HL-60 (cell line): ENCODE results near the gene LRFN4.

Source experiments
- DNase-seq, 2 experiments: peaks; one replicate each; pipeline ENCODE4 v3.0.0-alpha.2; 2010 to 2020; ENCODE audit warnings: low read depth in 1 of 2, low spot score in 1 of 2
- H3K27ac ChIP-seq: fragments of 250-450 bp; sonication (Bioruptor Pico); replicated peaks from 2 replicates; pipeline ENCODE4 v1.5.1; 2020; ENCODE audit warnings: mild to moderate bottlenecking, moderate library complexity
- H3K27me3 ChIP-seq: fragments of 250-450 bp; sonication (Bioruptor Pico); 2 replicates; pipeline ENCODE4 v1.5.1; 2021; ENCODE audit warnings: mild to moderate bottlenecking, moderate library complexity; ENCODE audit not compliant: insufficient read depth, poor library complexity, severe bottlenecking
- H3K4me3 ChIP-seq: replicated peaks from 2 replicates; pipeline ENCODE4 v1.5.1; 2011; ENCODE audit warnings: mild to moderate bottlenecking, control low read depth, low read length; ENCODE audit not compliant: insufficient read depth
- GABPA ChIP-seq: IDR thresholded peaks from 2 replicates; pipeline ENCODE4 v1.6.1; 2012; ENCODE audit warnings: low read depth
- POLR2AphosphoS5 ChIP-seq: IDR thresholded peaks from 2 replicates; pipeline ENCODE4 v1.6.1; 2012; ENCODE audit warnings: low read depth
- SPI1 ChIP-seq: IDR thresholded peaks from 2 replicates; pipeline ENCODE4 v1.6.1; 2012; ENCODE audit warnings: low read depth, mild to moderate bottlenecking, borderline replicate concordance
- TF ChIP-seq, protein P1 (sequence below): IDR thresholded peaks from one replicate; pipeline ENCODE4 v1.5.1; 2011; ENCODE audit warnings: low read length, control low read depth, inconsistent platforms; ENCODE audit not compliant: insufficient read depth
- TF ChIP-seq, protein P2 (sequence below): IDR thresholded peaks from 2 replicates; pipeline ENCODE4 v1.6.1; 2012; ENCODE audit warnings: low read depth; ENCODE audit not compliant: insufficient replicate concordance

LRFN4 gene

DNA sequence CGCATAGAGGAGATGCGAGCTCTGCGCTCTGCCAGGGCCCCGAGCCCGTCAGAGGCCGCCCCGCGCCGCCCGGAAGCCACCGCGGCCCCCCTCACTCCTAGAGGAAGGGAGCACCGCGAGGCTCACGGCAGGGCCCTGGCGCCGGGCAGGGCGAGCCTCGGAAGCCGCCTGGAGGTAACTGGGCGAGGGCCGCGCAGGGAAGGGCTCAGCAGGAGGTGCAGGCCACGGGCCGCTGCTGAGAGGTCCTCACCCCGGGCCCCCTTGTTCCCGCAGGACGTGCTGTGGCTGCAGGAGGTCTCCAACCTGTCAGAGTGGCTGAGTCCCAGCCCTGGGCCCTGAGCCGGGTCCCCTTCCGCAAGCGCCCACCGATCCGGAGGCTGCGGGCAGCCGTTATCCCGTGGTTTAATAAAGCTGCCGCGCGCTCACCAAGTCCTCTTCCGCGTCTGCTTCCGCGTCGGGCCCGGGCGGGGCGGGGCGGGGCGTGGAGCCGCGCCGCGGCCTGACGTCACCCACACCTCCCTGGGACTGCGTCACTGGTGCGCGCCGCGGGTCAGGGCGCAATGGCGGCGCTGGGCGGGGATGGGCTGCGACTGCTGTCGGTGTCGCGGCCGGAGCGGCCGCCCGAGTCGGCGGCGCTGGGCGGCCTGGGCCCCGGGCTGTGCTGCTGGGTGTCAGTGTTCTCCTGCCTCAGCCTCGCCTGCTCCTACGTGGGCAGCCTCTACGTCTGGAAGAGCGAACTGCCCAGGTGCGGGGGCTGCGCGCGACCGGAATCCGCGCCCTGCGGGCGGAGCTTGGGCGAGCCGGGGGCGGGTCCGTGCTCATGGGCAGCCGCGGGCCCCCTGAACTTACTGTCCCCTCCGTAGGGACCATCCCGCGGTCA lies 13.7 kb upstream of the LRFN4 start, which contains the start of gene RCE1:
Gene RCE1, plus strand, starts transcription at position 546 of the 880 bp plus-strand sequence. Its CDS starts 15 bp downstream, at position 561.
- Histone ChIP-seq H3K27me3 (no peaks in the 10 kb centered on the region), H3K4me3 (peak within 1 kb of the TSS; percentile 86), H3K27ac (peak within 1 kb of the TSS; percentile 99)
- peak; percentile 84 to 89 for DNase-seq
- TF ChIP-seq, protein P1, sequence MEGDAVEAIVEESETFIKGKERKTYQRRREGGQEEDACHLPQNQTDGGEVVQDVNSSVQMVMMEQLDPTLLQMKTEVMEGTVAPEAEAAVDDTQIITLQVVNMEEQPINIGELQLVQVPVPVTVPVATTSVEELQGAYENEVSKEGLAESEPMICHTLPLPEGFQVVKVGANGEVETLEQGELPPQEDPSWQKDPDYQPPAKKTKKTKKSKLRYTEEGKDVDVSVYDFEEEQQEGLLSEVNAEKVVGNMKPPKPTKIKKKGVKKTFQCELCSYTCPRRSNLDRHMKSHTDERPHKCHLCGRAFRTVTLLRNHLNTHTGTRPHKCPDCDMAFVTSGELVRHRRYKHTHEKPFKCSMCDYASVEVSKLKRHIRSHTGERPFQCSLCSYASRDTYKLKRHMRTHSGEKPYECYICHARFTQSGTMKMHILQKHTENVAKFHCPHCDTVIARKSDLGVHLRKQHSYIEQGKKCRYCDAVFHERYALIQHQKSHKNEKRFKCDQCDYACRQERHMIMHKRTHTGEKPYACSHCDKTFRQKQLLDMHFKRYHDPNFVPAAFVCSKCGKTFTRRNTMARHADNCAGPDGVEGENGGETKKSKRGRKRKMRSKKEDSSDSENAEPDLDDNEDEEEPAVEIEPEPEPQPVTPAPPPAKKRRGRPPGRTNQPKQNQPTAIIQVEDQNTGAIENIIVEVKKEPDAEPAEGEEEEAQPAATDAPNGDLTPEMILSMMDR: no peak
- TF ChIP-seq SPI1: no peak
- TF ChIP-seq, protein P2, sequence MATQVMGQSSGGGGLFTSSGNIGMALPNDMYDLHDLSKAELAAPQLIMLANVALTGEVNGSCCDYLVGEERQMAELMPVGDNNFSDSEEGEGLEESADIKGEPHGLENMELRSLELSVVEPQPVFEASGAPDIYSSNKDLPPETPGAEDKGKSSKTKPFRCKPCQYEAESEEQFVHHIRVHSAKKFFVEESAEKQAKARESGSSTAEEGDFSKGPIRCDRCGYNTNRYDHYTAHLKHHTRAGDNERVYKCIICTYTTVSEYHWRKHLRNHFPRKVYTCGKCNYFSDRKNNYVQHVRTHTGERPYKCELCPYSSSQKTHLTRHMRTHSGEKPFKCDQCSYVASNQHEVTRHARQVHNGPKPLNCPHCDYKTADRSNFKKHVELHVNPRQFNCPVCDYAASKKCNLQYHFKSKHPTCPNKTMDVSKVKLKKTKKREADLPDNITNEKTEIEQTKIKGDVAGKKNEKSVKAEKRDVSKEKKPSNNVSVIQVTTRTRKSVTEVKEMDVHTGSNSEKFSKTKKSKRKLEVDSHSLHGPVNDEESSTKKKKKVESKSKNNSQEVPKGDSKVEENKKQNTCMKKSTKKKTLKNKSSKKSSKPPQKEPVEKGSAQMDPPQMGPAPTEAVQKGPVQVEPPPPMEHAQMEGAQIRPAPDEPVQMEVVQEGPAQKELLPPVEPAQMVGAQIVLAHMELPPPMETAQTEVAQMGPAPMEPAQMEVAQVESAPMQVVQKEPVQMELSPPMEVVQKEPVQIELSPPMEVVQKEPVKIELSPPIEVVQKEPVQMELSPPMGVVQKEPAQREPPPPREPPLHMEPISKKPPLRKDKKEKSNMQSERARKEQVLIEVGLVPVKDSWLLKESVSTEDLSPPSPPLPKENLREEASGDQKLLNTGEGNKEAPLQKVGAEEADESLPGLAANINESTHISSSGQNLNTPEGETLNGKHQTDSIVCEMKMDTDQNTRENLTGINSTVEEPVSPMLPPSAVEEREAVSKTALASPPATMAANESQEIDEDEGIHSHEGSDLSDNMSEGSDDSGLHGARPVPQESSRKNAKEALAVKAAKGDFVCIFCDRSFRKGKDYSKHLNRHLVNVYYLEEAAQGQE: peak; percentile 68
- TF ChIP-seq GABPA: no peak
- peak; percentile 74; the same call in 1 of the 2 replicates for TF ChIP-seq POLR2AphosphoS5

GRCh38 chr11:66843776-66844495 lies 12.9 kb upstream of the LRFN4 start:
- no peak for TF ChIP-seq POLR2AphosphoS5
- TF ChIP-seq GABPA: no peak
- TF ChIP-seq, protein P1: no peak
- TF ChIP-seq, protein P2: no peak
- no peak for TF ChIP-seq SPI1
- Histone ChIP-seq H3K27ac (peak overlapping the region; percentile 99), H3K4me3 (peak overlapping the region; percentile 86), H3K27me3 (no peaks in the 10 kb centered on the region)
- no peak for DNase-seq

DNA sequence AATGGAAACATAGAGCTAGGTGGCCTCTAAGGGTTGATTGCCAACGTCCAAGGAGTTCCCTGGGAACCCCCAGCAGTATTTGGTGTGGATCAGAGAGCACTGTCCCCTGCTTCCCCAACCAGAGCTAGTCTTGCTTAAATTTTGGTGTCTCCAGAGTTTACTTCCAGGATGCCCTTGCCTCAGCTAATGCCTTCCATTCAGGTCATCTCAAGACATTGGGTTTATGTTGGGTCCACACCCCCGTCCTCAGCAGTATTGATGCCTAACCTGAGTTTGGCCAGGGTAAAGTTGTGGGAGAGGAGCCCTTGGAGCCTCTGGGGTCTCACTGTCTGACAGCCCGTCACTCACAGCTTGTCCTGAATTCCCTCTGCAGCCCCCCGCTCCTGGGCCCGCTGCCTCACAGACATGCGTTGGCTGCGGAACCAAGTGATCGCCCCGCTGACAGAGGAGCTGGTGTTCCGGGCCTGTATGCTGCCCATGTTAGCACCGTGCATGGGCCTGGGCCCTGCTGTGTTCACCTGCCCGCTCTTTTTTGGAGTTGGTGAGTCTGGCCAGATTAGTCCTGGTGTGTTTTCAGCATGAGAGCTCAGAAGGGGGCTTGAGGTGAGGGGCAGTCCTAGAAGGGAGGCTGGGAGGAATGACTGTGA lies 12.2 kb upstream of the LRFN4 start:
- peak overlapping the region; percentile 86 for H3K4me3 ChIP-seq

More for the DNA sequence above, 12.2 kb upstream of the LRFN4 start:
- TF ChIP-seq GABPA (no peak), SPI1 (no peak), POLR2AphosphoS5 (no peak)
- TF ChIP-seq, protein P2: no peak
- TF ChIP-seq, protein P1: no peak
- DNase-seq: no peak
- Histone ChIP-seq H3K27me3 (no peaks in the 10 kb centered on the region), H3K27ac (no peak overlapping the region)
